GM23248 (cell line): ENCODE results near the gene BNIP5. TPM values are rescaled to one million over a fixed set of nuclear protein-coding genes. Genes with fewer than 3 reads are reported as not detected.

Experiments used
- DNase-seq: peaks from one replicate; pipeline ENCODE4 v3.0.0-alpha.2; 2015
- H2AFZ ChIP-seq: fragments of 200-600 bp; sonication (generic); 2 replicates; pipeline ENCODE4 v1.6.1; 2016; ENCODE audit warnings: antibody characterized with exemption
- H3F3A ChIP-seq: fragments of 200-600 bp; sonication (generic); 2 replicates; pipeline ENCODE4 v1.6.1; 2016; ENCODE audit warnings: mild to moderate bottlenecking, antibody characterized with exemption, mixed run types; ENCODE audit not compliant: insufficient read depth
- H3K27ac ChIP-seq: fragments of 200-600 bp; sonication (generic); 2 replicates; pipeline ENCODE4 v1.5.1; 2016; ENCODE audit warnings: mild to moderate bottlenecking
- H3K27me3 ChIP-seq: fragments of 200-600 bp; sonication (generic); replicated peaks from 2 replicates; pipeline ENCODE4 v1.6.1; 2016; ENCODE audit warnings: mild to moderate bottlenecking; ENCODE audit not compliant: insufficient read depth
- H3K36me3 ChIP-seq: fragments of 200-600 bp; sonication (generic); 2 replicates; pipeline ENCODE4 v1.6.1; 2016; ENCODE audit warnings: low read depth, mild to moderate bottlenecking
- H3K4me1 ChIP-seq: fragments of 200-600 bp; sonication (generic); 2 replicates; pipeline ENCODE4 v1.6.1; 2016; ENCODE audit warnings: mild to moderate bottlenecking; ENCODE audit not compliant: insufficient read depth
- H3K4me2 ChIP-seq: fragments of 200-600 bp; sonication (generic); one replicate; pipeline ENCODE4 v1.6.1; 2016; ENCODE audit warnings: mild to moderate bottlenecking; ENCODE audit not compliant: unreplicated experiment
- H3K4me3 ChIP-seq: fragments of 200-600 bp; sonication (generic); 2 replicates; pipeline ENCODE4 v1.5.1; 2016; ENCODE audit warnings: mild to moderate bottlenecking
- H3K79me2 ChIP-seq: fragments of 200-600 bp; sonication (generic); 2 replicates; pipeline ENCODE4 v1.6.1; 2016; ENCODE audit warnings: mild to moderate bottlenecking; ENCODE audit not compliant: insufficient read depth
- H3K9ac ChIP-seq: fragments of 200-600 bp; sonication (generic); 2 replicates; pipeline ENCODE4 v1.6.1; 2016; ENCODE audit warnings: mild to moderate bottlenecking
- H3K9me2 ChIP-seq: fragments of 200-600 bp; sonication (generic); 2 replicates; pipeline ENCODE4 v1.6.1; 2016; ENCODE audit warnings: mixed run types, mild to moderate bottlenecking, moderate library complexity; ENCODE audit not compliant: insufficient read depth
- H3K9me3 ChIP-seq: fragments of 200-600 bp; sonication (generic); one replicate; pipeline ENCODE4 v1.6.1; 2017; ENCODE audit warnings: low read depth
- H4K20me1 ChIP-seq: fragments of 200-600 bp; sonication (generic); 2 replicates; pipeline ENCODE4 v1.6.0; 2016; ENCODE audit not compliant: insufficient read depth
- EZH2 ChIP-seq: fragments of 200-600 bp; sonication (generic); IDR thresholded peaks from 2 replicates; pipeline ENCODE4 v1.6.1; 2018; ENCODE audit warnings: antibody characterized with exemption, mild to moderate bottlenecking; ENCODE audit not compliant: insufficient read depth, poor library complexity, severe bottlenecking
- EZH2phosphoT487 ChIP-seq: fragments of 200-600 bp; sonication (generic); IDR thresholded peaks from 2 replicates; pipeline ENCODE4 v1.6.1; 2018; ENCODE audit warnings: antibody characterized with exemption, moderate library complexity, mild to moderate bottlenecking, low read depth; ENCODE audit not compliant: insufficient read depth
- WGBS, 2 experiments: methylation state at CpG; one replicate each; pipeline ENCODE4 v1.1.6; 2015 to 2017; ENCODE audit warnings: low lambda C conversion rate in 2 of 2, low coverage in 1 of 2; ENCODE audit errors: missing lambda C conversion rate in 2 of 2; 5-methylcytosine and 5-hydroxymethylcytosine counted together
- in situ Hi-C: fragments of 300-500 bp; cut with MboI; formaldehyde crosslinking; loops from 2 replicates; pipeline ENCODE4 v1.15.0; 2020
- polyA plus RNA-seq: library from polyadenylated mRNA; unstranded; fragments of >200 nt; fragmentation: Nextera tagmentation; extraction: Ambion mirVana; gene quantifications from 2 replicates; pipeline ENCODE4 v1.2.1, GENCODE V29; 2016
- total RNA-seq: library from RNA; depleted of rRNA; stranded (reverse); fragments of >200 nt; shearing (Covaris generic); gene quantifications from 2 replicates; pipeline ENCODE4 v1.2.3, GENCODE V29; 2014

Gene BNIP5
- total and polyA plus RNA-seq, 2 experiments from 2014 or later = not detected

DNA sequence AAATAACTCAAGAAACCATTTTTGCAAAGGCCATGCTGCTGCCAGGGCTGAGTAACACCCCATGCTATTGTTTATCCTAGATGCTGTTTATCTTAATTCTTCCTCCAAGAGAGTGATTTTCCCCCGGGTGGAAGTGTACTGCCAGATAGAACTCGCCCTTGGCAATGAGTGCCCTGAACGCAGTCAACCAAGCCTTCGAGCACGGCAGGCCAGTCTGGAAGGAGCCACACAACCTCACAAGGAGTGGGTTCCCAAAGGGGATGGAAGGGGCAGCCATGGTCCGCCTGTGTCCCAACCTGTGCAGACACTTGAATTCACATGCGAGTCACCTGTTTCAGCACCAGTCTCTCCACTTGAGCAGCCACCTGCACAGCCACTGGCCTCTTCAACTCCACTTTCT, 34.9 kb downstream of the BNIP5 start:
- no peak overlapping the region for H3K27ac ChIP-seq
- H3K27me3 ChIP-seq = no peaks in the 10 kb centered on the region
- no peaks in the 10 kb centered on the region for H3K9me3 ChIP-seq
- DNase-seq = peak; percentile 24
- no peaks in the 10 kb centered on the region for H3K36me3 ChIP-seq
- no peak overlapping the region for H3K4me3 ChIP-seq
- H3K79me2 ChIP-seq = no peaks in the 10 kb centered on the region
- WGBS, 2 experiments = 30 to 32% methylated on average over 7 of the region's 7 CpGs
- H4K20me1 ChIP-seq = no peaks in the 10 kb centered on the region
- H2AFZ ChIP-seq = no peak overlapping the region
- no peak for TF ChIP-seq EZH2phosphoT487
- TF ChIP-seq EZH2 = no peak
- no peak overlapping the region for H3K4me2 ChIP-seq
- in situ Hi-C loops = no loop called here
- H3K4me1 ChIP-seq = peaks cover 9% of the 10 kb centered on the region
- no peaks in the 10 kb centered on the region for H3K9me2 ChIP-seq
- H3K9ac ChIP-seq = no peak overlapping the region
- H3F3A ChIP-seq = no peaks in the 10 kb centered on the region

DNA sequence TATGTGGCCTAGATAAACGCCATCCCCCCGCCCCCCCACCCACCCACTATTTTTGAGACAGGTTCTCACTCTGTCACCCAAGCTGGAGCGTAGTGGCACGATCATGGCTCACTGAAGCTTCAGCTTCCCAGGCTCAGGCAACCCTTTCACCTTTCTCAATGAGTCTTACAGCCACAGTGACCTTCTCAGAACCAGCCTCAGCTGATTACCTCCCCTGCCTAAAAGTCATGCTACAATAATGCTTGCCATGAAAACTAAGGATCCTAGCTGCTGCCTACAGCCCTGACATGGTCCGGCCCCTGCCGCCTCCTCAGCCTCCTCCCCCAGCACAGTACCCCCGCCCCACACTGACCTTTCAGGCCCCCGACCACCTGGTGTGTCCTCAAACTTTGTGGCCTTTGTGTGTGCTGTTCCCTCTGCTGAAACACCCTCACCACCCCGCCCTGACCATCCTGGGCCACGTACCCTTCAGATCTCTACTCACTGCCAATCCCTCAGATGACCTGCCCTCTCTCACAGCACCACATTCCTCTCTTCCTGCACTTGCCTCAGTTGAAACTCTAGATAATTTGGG, 35.5 kb downstream of the BNIP5 start:
- in situ Hi-C loops = no loop called here
- TF ChIP-seq EZH2 (no peak), EZH2phosphoT487 (no peak)
- H3K27ac ChIP-seq = no peak overlapping the region

DNA sequence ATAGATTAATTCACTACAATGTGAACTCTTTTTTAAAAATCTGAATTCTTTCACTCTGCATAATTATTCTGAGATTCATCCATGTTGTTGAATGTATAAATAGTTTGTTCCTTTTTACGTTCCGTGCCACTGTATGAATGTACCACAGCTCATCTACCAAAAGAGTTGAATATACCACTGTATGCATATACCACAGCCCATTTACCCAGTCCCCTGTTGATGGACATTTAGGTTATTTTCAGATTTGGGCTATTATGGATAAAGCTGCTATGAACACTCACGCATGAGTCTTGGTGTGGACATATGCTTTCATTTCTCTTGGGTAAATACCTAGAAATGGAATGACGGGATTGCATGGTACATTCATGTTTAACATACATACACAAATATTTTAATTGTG, 38.7 kb downstream of the BNIP5 start:
- no peak overlapping the region for H3K4me2 ChIP-seq
- H3K9ac ChIP-seq = no peak overlapping the region
- H2AFZ ChIP-seq = no peak overlapping the region
- H3K27ac ChIP-seq = no peak overlapping the region
- no peaks in the 10 kb centered on the region for H3K36me3 ChIP-seq
- H3K27me3 ChIP-seq = no peaks in the 10 kb centered on the region
- H3K9me2 ChIP-seq = no peaks in the 10 kb centered on the region
- H3K9me3 ChIP-seq = no peaks in the 10 kb centered on the region
- H3K4me3 ChIP-seq = no peak overlapping the region
- TF ChIP-seq EZH2phosphoT487 = no peak
- no peak for TF ChIP-seq EZH2
- in situ Hi-C loops = no loop called here
- WGBS, 2 experiments = 88 to 90% methylated on average over 4 of the region's 4 CpGs
- H3K79me2 ChIP-seq = no peaks in the 10 kb centered on the region
- peaks cover 15% of the 10 kb centered on the region for H3K4me1 ChIP-seq
- H3F3A ChIP-seq = no peaks in the 10 kb centered on the region
- no peaks in the 10 kb centered on the region for H4K20me1 ChIP-seq
- no peak for DNase-seq

More for the DNA sequence above, 35.5 kb downstream of the BNIP5 start:
- no peak overlapping the region for H2AFZ ChIP-seq
- DNase-seq = peak; percentile 50
- H3K9me3 ChIP-seq = no peaks in the 10 kb centered on the region
- peaks cover 9% of the 10 kb centered on the region for H3K4me1 ChIP-seq
- no peaks in the 10 kb centered on the region for H3F3A ChIP-seq
- no peaks in the 10 kb centered on the region for H3K27me3 ChIP-seq
- H3K9me2 ChIP-seq = no peaks in the 10 kb centered on the region
- whole genome bisulfite sequencing, 2 experiments = 60 to 61% methylated on average over 10 of the region's 10 CpGs
- no peaks in the 10 kb centered on the region for H4K20me1 ChIP-seq
- no peak overlapping the region for H3K4me3 ChIP-seq
- no peak overlapping the region for H3K9ac ChIP-seq
- H3K79me2 ChIP-seq = no peaks in the 10 kb centered on the region
- no peaks in the 10 kb centered on the region for H3K36me3 ChIP-seq
- no peak overlapping the region for H3K4me2 ChIP-seq

DNA sequence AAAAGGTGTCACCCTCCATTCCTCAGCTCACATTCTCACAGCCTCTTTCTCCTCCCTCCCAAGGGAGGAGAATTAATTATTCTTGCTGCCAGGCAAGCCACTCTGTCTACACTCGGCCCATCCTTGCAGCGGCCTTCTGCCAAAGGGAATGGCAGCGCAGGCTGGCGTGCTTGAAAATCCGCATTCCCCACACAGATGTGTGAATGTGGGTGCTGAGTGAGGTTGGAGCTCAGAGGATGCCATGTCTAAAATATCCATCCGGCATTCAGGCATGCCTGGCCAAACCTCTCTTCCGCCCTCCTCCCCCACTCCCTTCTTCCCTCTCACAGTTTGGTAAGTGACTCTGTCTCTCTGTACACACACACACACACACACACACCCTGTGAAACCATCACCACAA, 39.2 kb downstream of the BNIP5 start:
- no peaks in the 10 kb centered on the region for H3K9me2 ChIP-seq
- DNase-seq = no peak
- WGBS, 2 experiments = 64 to 74% methylated on average over 5 to 7 of the region's 7 CpGs
- no peak overlapping the region for H3K9ac ChIP-seq
- H3K9me3 ChIP-seq = no peaks in the 10 kb centered on the region
- in situ Hi-C loops = no loop called here
- TF ChIP-seq EZH2phosphoT487 = no peak
- TF ChIP-seq EZH2 = no peak
- no peaks in the 10 kb centered on the region for H4K20me1 ChIP-seq
- H3K4me3 ChIP-seq = no peak overlapping the region
- peaks cover 15% of the 10 kb centered on the region for H3K4me1 ChIP-seq
- H3K4me2 ChIP-seq = no peak overlapping the region
- no peaks in the 10 kb centered on the region for H3K27me3 ChIP-seq
- H3F3A ChIP-seq = no peaks in the 10 kb centered on the region
- no peaks in the 10 kb centered on the region for H3K36me3 ChIP-seq
- H3K27ac ChIP-seq = no peak overlapping the region
- H3K79me2 ChIP-seq = no peaks in the 10 kb centered on the region
- H2AFZ ChIP-seq = no peak overlapping the region

DNA sequence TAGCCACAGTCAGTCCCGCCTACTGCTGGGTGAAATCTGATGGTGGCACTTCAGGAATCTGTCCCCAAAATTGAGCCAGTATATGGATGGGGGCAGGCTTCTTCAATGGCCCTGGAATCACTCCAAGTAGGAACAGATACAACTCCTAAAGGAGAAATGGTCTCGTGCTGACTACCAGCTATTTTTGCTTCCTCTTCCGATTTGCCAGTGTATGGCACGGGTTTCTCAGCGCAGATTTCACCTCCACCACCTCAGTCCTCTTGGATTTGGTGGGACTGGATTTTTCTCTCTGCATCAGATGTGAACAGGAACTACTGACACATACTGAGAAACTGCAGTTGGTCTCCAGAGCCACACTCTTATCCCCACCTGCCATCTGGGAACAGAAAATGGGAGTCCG, 39.6 kb downstream of the BNIP5 start:
- H3K79me2 ChIP-seq = no peaks in the 10 kb centered on the region
- no peak for DNase-seq

More for the DNA sequence above, 39.6 kb downstream of the BNIP5 start:
- Histone ChIP-seq H4K20me1 (no peaks in the 10 kb centered on the region), H2AFZ (no peak overlapping the region), H3K27me3 (no peaks in the 10 kb centered on the region), H3K36me3 (no peaks in the 10 kb centered on the region), H3K4me2 (no peak overlapping the region), H3K9me3 (no peaks in the 10 kb centered on the region), H3K9ac (no peak overlapping the region), H3K9me2 (no peaks in the 10 kb centered on the region), H3K27ac (no peak overlapping the region), H3K4me3 (no peak overlapping the region), H3F3A (no peaks in the 10 kb centered on the region), H3K4me1 (peaks cover 15% of the 10 kb centered on the region)
- WGBS, 2 experiments = 76 to 81% methylated on average over 6 of the region's 6 CpGs
- TF ChIP-seq EZH2phosphoT487 = no peak
- TF ChIP-seq EZH2 = no peak
- in situ Hi-C loops = no loop called here
